AG09309 (cell line): Measurements from ENCODE around the gene IL1A.

Experiments used
- DNase-seq: peaks from one replicate; pipeline ENCODE4 v3.0.0-alpha.2; 2010; ENCODE audit warnings: low read depth
- H3K4me3 ChIP-seq: 2 replicates; pipeline ENCODE4 v1.5.1; 2011; ENCODE audit warnings: mild to moderate bottlenecking, low read depth, low read length, moderate library complexity; ENCODE audit not compliant: control insufficient read depth
- TF ChIP-seq, protein P1 (sequence below): IDR thresholded peaks from 2 replicates; pipeline ENCODE4 v1.5.1; 2011; ENCODE audit warnings: mild to moderate bottlenecking, low read depth, low read length, inconsistent platforms; ENCODE audit not compliant: insufficient read depth, control insufficient read depth; ENCODE audit errors: missing control alignments

Gene IL1A

DNA sequence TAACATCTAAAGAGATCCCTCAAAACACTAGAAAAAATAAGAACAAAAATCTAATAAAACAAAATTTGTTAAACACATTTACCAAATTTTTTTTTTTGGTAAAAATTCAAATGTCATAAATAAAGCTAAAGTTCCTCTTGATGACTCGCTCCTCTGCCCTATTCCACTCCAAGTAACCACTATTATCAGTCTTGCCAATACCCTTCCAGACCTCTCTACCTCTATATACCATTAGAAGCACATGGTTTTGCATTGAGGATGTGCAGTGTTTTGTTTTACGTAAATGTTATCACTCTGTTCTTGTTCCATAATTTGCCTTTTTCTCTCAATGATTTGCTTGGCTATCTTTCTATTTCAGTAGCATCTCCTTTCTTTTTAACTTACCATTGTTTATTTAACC lies 41.4 kb upstream of the IL1A start:
- no peak overlapping the region for H3K4me3 ChIP-seq
- TF ChIP-seq, protein P1, sequence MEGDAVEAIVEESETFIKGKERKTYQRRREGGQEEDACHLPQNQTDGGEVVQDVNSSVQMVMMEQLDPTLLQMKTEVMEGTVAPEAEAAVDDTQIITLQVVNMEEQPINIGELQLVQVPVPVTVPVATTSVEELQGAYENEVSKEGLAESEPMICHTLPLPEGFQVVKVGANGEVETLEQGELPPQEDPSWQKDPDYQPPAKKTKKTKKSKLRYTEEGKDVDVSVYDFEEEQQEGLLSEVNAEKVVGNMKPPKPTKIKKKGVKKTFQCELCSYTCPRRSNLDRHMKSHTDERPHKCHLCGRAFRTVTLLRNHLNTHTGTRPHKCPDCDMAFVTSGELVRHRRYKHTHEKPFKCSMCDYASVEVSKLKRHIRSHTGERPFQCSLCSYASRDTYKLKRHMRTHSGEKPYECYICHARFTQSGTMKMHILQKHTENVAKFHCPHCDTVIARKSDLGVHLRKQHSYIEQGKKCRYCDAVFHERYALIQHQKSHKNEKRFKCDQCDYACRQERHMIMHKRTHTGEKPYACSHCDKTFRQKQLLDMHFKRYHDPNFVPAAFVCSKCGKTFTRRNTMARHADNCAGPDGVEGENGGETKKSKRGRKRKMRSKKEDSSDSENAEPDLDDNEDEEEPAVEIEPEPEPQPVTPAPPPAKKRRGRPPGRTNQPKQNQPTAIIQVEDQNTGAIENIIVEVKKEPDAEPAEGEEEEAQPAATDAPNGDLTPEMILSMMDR: no peak
- DNase-seq: no peak

DNA sequence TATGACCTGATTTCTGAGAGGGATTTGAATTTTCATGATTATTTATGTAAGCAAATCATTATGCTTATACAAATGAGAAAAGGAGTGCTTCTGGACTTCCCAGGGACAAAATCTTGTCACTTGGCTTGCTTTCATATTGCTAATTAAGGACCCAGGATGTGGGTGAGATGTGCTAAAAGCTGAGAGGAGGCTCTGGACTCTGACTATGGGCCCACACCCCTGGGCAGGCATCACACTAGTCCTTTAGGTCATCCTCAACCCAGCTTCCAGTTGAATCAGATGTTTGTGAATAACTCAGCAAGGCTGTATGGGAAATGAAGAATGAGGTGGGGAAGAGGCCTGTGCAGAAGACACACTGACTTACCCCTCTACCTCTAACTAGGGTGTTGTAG lies 40.4 kb upstream of the IL1A start:
- no peak overlapping the region for H3K4me3 ChIP-seq
- no peak for DNase-seq
- TF ChIP-seq, protein P1: no peak

GRCh38 chr2:112821682-112822081 lies 37.4 kb upstream of the IL1A start:
- no peak for DNase-seq
- TF ChIP-seq, protein P1: no peak
- no peak overlapping the region for H3K4me3 ChIP-seq

GRCh38 chr2:112821142-112821541 lies 36.8 kb upstream of the IL1A start:
- no peak overlapping the region for H3K4me3 ChIP-seq
- DNase-seq: no peak
- TF ChIP-seq, protein P1: no peak

GRCh38 chr2:112820343-112820742 lies 36.0 kb upstream of the IL1A start:
- no peak overlapping the region for H3K4me3 ChIP-seq
- no peak for DNase-seq
- TF ChIP-seq, protein P1: no peak

DNA sequence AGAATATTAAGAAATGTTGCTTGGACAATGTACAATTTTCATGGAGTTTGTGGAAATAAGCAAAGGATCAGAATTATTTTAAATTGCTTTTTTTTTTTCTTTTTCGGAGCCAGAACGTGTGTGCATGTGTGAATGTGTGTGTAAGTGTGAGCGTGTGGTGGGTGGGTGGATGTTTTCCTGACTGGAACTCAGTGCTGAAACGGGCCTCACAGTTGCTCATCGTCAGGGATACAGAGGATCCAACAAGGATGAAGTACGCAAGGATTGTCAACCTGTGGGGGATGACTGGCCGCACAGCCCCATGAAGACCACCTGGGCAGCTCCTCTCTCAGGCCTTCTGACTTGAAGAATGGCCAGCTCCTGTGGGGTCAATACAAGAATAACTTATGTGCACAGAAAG lies 34.8 kb upstream of the IL1A start:
- no peak overlapping the region for H3K4me3 ChIP-seq
- no peak for DNase-seq
- TF ChIP-seq, protein P1: no peak
